ENCODE data around the gene EHBP1.

DNA sequence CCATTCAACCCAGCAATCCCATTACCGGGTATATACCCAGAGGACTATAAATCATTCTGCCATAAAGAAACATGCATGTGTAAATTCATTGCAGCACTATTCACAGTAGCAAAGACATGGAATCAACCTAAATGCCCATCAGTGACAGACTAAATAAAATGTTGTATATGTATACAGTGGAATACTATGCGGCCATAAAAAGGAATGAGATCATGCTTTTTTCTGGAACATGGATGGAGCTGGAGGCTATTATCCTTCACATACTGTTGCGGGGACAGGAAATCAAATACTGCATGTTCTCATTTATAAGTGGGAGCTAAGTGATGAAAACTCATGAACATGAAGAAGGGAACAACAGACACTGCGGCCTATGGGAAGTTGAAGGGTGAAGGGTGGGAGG, 65.1 kb downstream of the EHBP1 start:
- TF ChIP-seq, protein P1, sequence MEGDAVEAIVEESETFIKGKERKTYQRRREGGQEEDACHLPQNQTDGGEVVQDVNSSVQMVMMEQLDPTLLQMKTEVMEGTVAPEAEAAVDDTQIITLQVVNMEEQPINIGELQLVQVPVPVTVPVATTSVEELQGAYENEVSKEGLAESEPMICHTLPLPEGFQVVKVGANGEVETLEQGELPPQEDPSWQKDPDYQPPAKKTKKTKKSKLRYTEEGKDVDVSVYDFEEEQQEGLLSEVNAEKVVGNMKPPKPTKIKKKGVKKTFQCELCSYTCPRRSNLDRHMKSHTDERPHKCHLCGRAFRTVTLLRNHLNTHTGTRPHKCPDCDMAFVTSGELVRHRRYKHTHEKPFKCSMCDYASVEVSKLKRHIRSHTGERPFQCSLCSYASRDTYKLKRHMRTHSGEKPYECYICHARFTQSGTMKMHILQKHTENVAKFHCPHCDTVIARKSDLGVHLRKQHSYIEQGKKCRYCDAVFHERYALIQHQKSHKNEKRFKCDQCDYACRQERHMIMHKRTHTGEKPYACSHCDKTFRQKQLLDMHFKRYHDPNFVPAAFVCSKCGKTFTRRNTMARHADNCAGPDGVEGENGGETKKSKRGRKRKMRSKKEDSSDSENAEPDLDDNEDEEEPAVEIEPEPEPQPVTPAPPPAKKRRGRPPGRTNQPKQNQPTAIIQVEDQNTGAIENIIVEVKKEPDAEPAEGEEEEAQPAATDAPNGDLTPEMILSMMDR (IDR thresholded peaks at IDR 0.05 in 4 of 5, conservative IDR thresholded peaks at IDR 0.05 in 1 of 5) = no peak
- no peak for TF ChIP-seq POLR2A (IDR thresholded peaks at IDR 0.05)

All from gastrocnemius medialis (tissue), 4 donors.